CD14-positive monocyte (primary cell): ENCODE measurements around the gene EXOC4. TPM values are rescaled to one million over a fixed set of nuclear protein-coding genes. Genes with fewer than 3 reads are reported as not detected.

ENCODE experiments used
- DNase-seq, 3 donors: peaks; one replicate each; pipeline ENCODE4 v3.0.0-alpha.2; 2011 to 2022
- H2AFZ ChIP-seq: 2 replicates; pipeline ENCODE4 v1.6.0; 2012; ENCODE audit warnings: mild to moderate bottlenecking, low read depth, low read length, inconsistent platforms; ENCODE audit not compliant: insufficient read depth, poor library complexity, severe bottlenecking
- H3K27ac ChIP-seq, 2 donors: 1 replicate in 1 of 2; 2 replicates in 1 of 2; pipeline ENCODE4 v1.5.1; 2012 to 2013; ENCODE audit warnings: low read length in 2 of 2, control low read depth in 1 of 2, inconsistent platforms in 1 of 2, low read depth in 1 of 2, mild to moderate bottlenecking in 1 of 2
- H3K27me3 ChIP-seq, 2 donors: one replicate each; pipeline versions ENCODE4 v1.6.0 to v1.6.1; 2011 to 2013; ENCODE audit warnings: low read length in 2 of 2; ENCODE audit not compliant: control insufficient read depth in 2 of 2, insufficient read depth in 2 of 2
- H3K36me3 ChIP-seq, 2 donors: replicated peaks in 1 of 2; 1 replicate in 1 of 2; 2 replicates in 1 of 2; pipeline versions ENCODE4 v1.5.1 to v1.6.1; 2012 to 2013; ENCODE audit warnings: low read length in 2 of 2, control low read depth in 1 of 2, inconsistent platforms in 1 of 2, mild to moderate bottlenecking in 1 of 2; ENCODE audit not compliant: insufficient read depth in 2 of 2, control insufficient read depth in 1 of 2
- H3K4me1 ChIP-seq, 2 donors: 1 replicate in 1 of 2; 2 replicates in 1 of 2; pipeline versions ENCODE4 v1.5.1 to v1.6.1; 2012 to 2013; ENCODE audit warnings: low read length in 2 of 2, control low read depth in 1 of 2, inconsistent platforms in 1 of 2, mild to moderate bottlenecking in 1 of 2, moderate library complexity in 1 of 2; ENCODE audit not compliant: insufficient read depth in 2 of 2, control insufficient read depth in 1 of 2
- H3K4me2 ChIP-seq: replicated peaks from 2 replicates; pipeline ENCODE3; 2012; ENCODE audit warnings: low read length, moderate library complexity, mild to moderate bottlenecking; ENCODE audit not compliant: poor library complexity, severe bottlenecking; ENCODE audit errors: extremely low read depth
- H3K4me3 ChIP-seq, 3 experiments: fragments of 200-600 bp in 1 of 3; sonication (generic) in 1 of 3; replicated peaks in 1 of 3; 1 replicate in 2 of 3; 2 replicates in 1 of 3; pipeline ENCODE4 v1.5.1; 2011 to 2013; ENCODE audit warnings: low read length in 3 of 3, mild to moderate bottlenecking in 3 of 3, control low read depth in 2 of 3, low read depth in 2 of 3, inconsistent platforms in 1 of 3, moderate library complexity in 1 of 3
- H3K79me2 ChIP-seq: 2 replicates; pipeline ENCODE4 v1.6.0; 2012; ENCODE audit warnings: mild to moderate bottlenecking, control low read depth, inconsistent platforms, low read length, moderate library complexity; ENCODE audit not compliant: insufficient read depth
- H3K9ac ChIP-seq: 2 replicates; pipeline ENCODE4 v1.6.0; 2017; ENCODE audit warnings: low read length, mild to moderate bottlenecking; ENCODE audit not compliant: insufficient read depth, poor library complexity, severe bottlenecking
- H3K9me3 ChIP-seq, 2 donors: replicated peaks in 1 of 2; 1 replicate in 1 of 2; 2 replicates in 1 of 2; pipeline versions ENCODE4 v1.5.1 to v1.6.1; 2012 to 2013; ENCODE audit warnings: low read length in 2 of 2, control low read depth in 1 of 2; ENCODE audit not compliant: control insufficient read depth in 1 of 2, insufficient read depth in 1 of 2
- H4K20me1 ChIP-seq: 2 replicates; pipeline ENCODE4 v1.6.0; 2012; ENCODE audit warnings: mild to moderate bottlenecking, low read length, control low read depth, moderate library complexity; ENCODE audit not compliant: insufficient read depth
- H3K27ac Mint-ChIP-seq, 7 donors: one replicate each; pipeline ENCODE4 v1.8.0; 2020; ENCODE audit warnings: mild to moderate bottlenecking in 7 of 7, mixed read lengths in 7 of 7, moderate library complexity in 6 of 7, inconsistent platforms in 2 of 7
- H3K27me3 Mint-ChIP-seq, 3 donors: one replicate each; pipeline ENCODE4 v1.8.0; 2021 to 2022; ENCODE audit warnings: low read depth in 3 of 3, mild to moderate bottlenecking in 3 of 3, mixed read lengths in 3 of 3, moderate library complexity in 3 of 3, inconsistent platforms in 1 of 3
- H3K36me3 Mint-ChIP-seq, 2 donors: one replicate each; pipeline ENCODE4 v1.8.0; 2020; ENCODE audit warnings: mixed read lengths in 2 of 2, inconsistent platforms in 1 of 2, mild to moderate bottlenecking in 1 of 2
- H3K4me1 Mint-ChIP-seq: one replicate; pipeline ENCODE4 v1.8.0; 2020; ENCODE audit warnings: mild to moderate bottlenecking, mixed read lengths
- H3K4me3 Mint-ChIP-seq, 2 donors: one replicate each; pipeline ENCODE4 v1.8.0; 2020; ENCODE audit warnings: mild to moderate bottlenecking in 2 of 2, mixed read lengths in 2 of 2, moderate library complexity in 1 of 2
- H3K9me3 Mint-ChIP-seq, 7 donors: one replicate each; pipeline ENCODE4 v1.8.0; 2020 to 2022; ENCODE audit warnings: mixed read lengths in 7 of 7, mild to moderate bottlenecking in 6 of 7, moderate library complexity in 6 of 7, inconsistent platforms in 2 of 7
- WGBS: methylation state at CpG from one replicate; pipeline ENCODE4 v1.1.5; 2013; ENCODE audit warnings: missing lambda C conversion rate; ENCODE audit not compliant: insufficient coverage; 5-methylcytosine and 5-hydroxymethylcytosine counted together
- intact Hi-C, 2 donors: fragments of 100-400 bp; cut with micrococcal nuclease; formaldehyde crosslinking; loops; one replicate each; pipeline versions ENCODE4 v1.15.0 to v1.15.1; 2023
- polyA plus RNA-seq, 3 donors: library from polyadenylated mRNA; depleted of rRNA in 1 of 3; unstranded in 2 of 3; stranded (reverse) in 1 of 3; fragments of 300-500 nt in 2 of 3; fragments of >200 nt in 1 of 3; fragmentation: Illumina TruSeq in 2 of 3; gene quantifications; 1 replicate in 2 of 3; 2 replicates in 1 of 3; pipeline ENCODE4 v1.2.3, GENCODE V29; 2012 to 2021
- TF ChIP-seq, protein P1 (sequence below): fragments of 200-600 bp; IDR thresholded peaks from one replicate; pipeline ENCODE4 v1.8.0; 2022; ENCODE audit warnings: antibody characterized with exemption, mild to moderate bottlenecking

Gene EXOC4
- polyA plus RNA-seq, 3 donors = 20.6 to 22.3 (median 22.3) TPM

DNA sequence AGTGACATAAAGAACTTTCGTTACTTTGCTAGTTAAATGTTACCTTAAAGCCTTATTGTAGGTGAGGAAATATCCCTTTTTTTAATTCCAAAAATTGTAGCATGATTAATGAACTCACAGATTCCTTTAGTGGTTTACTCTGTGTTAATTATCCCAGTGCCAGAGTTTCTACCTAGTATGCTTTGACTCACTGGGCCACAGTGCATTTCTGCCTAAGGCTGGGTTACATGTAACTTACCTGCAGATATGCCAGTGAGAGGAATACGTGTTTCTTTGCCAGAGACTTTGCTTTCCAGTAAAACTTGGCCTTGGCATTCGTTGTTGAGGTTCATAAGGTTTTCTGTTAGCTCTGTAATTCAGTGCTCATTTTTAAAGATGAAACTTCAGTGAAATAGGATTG is 493.4 kb downstream of the EXOC4 start:
- Histone ChIP-seq H3K9ac (no peak overlapping the region), H2AFZ (no peak overlapping the region), H3K9me3 (no peaks in the 10 kb centered on the region), H3K79me2 (no peaks in the 10 kb centered on the region), H4K20me1 (no peaks in the 10 kb centered on the region), H3K4me3 (no peak overlapping the region), H3K4me2 (no peak overlapping the region), H3K4me1 (no peaks in the 10 kb centered on the region), H3K27me3 (no peaks in the 10 kb centered on the region), H3K36me3 (no peaks in the 10 kb centered on the region), H3K27ac (no peak overlapping the region)
- WGBS = 80% methylated on average over 1 of the region's 3 CpGs
- peaks cover 2% of the 10 kb centered on the region for H3K4me1 Mint-ChIP-seq
- no peak overlapping the region for H3K27ac Mint-ChIP-seq
- peaks cover 0 to 1% (median 0%) of the 10 kb centered on the region in 7 donors for H3K9me3 Mint-ChIP-seq
- intact Hi-C loops = no loop called here
- no peaks in the 10 kb centered on the region for H3K36me3 Mint-ChIP-seq
- no peak overlapping the region for H3K4me3 Mint-ChIP-seq
- no peaks in the 10 kb centered on the region for H3K27me3 Mint-ChIP-seq
- TF ChIP-seq, protein P1, sequence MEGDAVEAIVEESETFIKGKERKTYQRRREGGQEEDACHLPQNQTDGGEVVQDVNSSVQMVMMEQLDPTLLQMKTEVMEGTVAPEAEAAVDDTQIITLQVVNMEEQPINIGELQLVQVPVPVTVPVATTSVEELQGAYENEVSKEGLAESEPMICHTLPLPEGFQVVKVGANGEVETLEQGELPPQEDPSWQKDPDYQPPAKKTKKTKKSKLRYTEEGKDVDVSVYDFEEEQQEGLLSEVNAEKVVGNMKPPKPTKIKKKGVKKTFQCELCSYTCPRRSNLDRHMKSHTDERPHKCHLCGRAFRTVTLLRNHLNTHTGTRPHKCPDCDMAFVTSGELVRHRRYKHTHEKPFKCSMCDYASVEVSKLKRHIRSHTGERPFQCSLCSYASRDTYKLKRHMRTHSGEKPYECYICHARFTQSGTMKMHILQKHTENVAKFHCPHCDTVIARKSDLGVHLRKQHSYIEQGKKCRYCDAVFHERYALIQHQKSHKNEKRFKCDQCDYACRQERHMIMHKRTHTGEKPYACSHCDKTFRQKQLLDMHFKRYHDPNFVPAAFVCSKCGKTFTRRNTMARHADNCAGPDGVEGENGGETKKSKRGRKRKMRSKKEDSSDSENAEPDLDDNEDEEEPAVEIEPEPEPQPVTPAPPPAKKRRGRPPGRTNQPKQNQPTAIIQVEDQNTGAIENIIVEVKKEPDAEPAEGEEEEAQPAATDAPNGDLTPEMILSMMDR = no peak
- no peak for DNase-seq

DNA sequence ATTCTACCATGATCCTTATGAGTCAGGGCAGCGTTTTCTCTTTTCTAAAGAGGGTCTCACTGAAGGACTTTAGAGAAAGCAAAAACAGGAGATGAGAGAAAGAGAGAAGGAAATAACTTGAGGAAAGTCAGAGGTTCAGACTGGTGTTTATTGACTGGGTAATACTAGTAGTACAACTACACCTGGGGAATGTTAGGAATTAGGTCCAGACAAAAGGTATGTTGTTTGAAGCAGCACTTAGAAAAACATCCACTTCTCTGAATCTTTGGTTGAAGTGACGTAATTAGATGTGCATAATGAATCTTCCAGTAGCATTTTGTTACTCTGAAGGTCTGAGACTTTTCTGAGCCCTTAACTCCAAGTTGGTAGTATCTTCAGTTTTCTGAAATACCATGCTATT is 494.0 kb downstream of the EXOC4 start:
- H3K36me3 Mint-ChIP-seq = no peaks in the 10 kb centered on the region
- DNase-seq = no peak
- H3K27me3 Mint-ChIP-seq = no peaks in the 10 kb centered on the region
- Histone ChIP-seq H2AFZ (no peak overlapping the region), H3K9ac (no peak overlapping the region), H3K79me2 (no peaks in the 10 kb centered on the region), H3K4me2 (no peak overlapping the region), H3K9me3 (no peaks in the 10 kb centered on the region), H3K36me3 (no peaks in the 10 kb centered on the region), H4K20me1 (no peaks in the 10 kb centered on the region), H3K4me1 (no peaks in the 10 kb centered on the region), H3K4me3 (no peak overlapping the region), H3K27me3 (no peaks in the 10 kb centered on the region), H3K27ac (no peak overlapping the region)
- no peak overlapping the region for H3K27ac Mint-ChIP-seq
- H3K4me3 Mint-ChIP-seq = no peak overlapping the region
- intact Hi-C loops = no loop called here
- peaks cover 2% of the 10 kb centered on the region for H3K4me1 Mint-ChIP-seq
- H3K9me3 Mint-ChIP-seq = peaks cover 0 to 1% (median 0%) of the 10 kb centered on the region in 7 donors
- no CpG with 5 or more reads among the region's 2 CpGs for WGBS
- TF ChIP-seq, protein P1 = no peak
